Trophoblast cell (in vitro differentiated cells and primary cell): ENCODE results near the gene NEDD8.

ENCODE experiments used
- DNase-seq, 2 donors: peaks; one replicate each; pipeline ENCODE4 v3.0.0-alpha.2; 2016
- H2AFZ ChIP-seq: 2 replicates; pipeline ENCODE4 v1.6.1; 2013; ENCODE audit warnings: low read length, moderate library complexity, mild to moderate bottlenecking; ENCODE audit not compliant: insufficient read depth, poor library complexity
- H2AK5ac ChIP-seq: 2 replicates; pipeline ENCODE4 v1.6.1; 2013; ENCODE audit warnings: mild to moderate bottlenecking, low read length
- H2BK120ac ChIP-seq: 2 replicates; pipeline ENCODE4 v1.6.1; 2013; ENCODE audit warnings: low read length, mild to moderate bottlenecking, moderate library complexity; ENCODE audit not compliant: insufficient read depth, poor library complexity
- H2BK12ac ChIP-seq: 2 replicates; pipeline ENCODE4 v1.6.1; 2013; ENCODE audit warnings: mild to moderate bottlenecking, low read length, moderate library complexity
- H2BK5ac ChIP-seq: 2 replicates; pipeline ENCODE4 v1.6.1; 2013; ENCODE audit warnings: low read length, low read depth, moderate library complexity, mild to moderate bottlenecking; ENCODE audit not compliant: poor library complexity
- H3K14ac ChIP-seq: 2 replicates; pipeline ENCODE4 v1.6.1; 2013; ENCODE audit warnings: mild to moderate bottlenecking, low read length
- H3K18ac ChIP-seq: 2 replicates; pipeline ENCODE4 v1.6.1; 2013; ENCODE audit warnings: mild to moderate bottlenecking, low read length
- H3K23ac ChIP-seq: 2 replicates; pipeline ENCODE4 v1.6.1; 2013; ENCODE audit warnings: low read length
- H3K27ac ChIP-seq: 2 replicates; pipeline ENCODE4 v1.5.1; 2013; ENCODE audit warnings: low read depth, mild to moderate bottlenecking, inconsistent platforms, low read length, moderate library complexity
- H3K27me3 ChIP-seq: 2 replicates; pipeline ENCODE4 v1.6.1; 2013; ENCODE audit warnings: inconsistent platforms, mild to moderate bottlenecking, low read length, moderate library complexity; ENCODE audit not compliant: insufficient read depth
- H3K36me3 ChIP-seq, 2 experiments: 1 replicate in 1 of 2; 2 replicates in 1 of 2; pipeline ENCODE4 v1.6.1; 2013; ENCODE audit warnings: low read length in 2 of 2, mild to moderate bottlenecking in 2 of 2, moderate library complexity in 1 of 2; ENCODE audit not compliant: insufficient read depth in 2 of 2, control insufficient read depth in 1 of 2
- H3K4ac ChIP-seq: 2 replicates; pipeline ENCODE4 v1.6.1; 2013; ENCODE audit warnings: low read depth, mild to moderate bottlenecking, low read length, moderate library complexity
- H3K4me1 ChIP-seq, 2 experiments: 1 replicate in 1 of 2; 2 replicates in 1 of 2; pipeline ENCODE4 v1.6.1; 2013; ENCODE audit warnings: low read length in 2 of 2, mild to moderate bottlenecking in 2 of 2, moderate library complexity in 1 of 2; ENCODE audit not compliant: insufficient read depth in 2 of 2, control insufficient read depth in 1 of 2
- H3K4me2 ChIP-seq: 2 replicates; pipeline ENCODE4 v1.6.1; 2013; ENCODE audit warnings: inconsistent platforms, mild to moderate bottlenecking, low read length, moderate library complexity
- H3K4me3 ChIP-seq: 2 replicates; pipeline ENCODE4 v1.5.1; 2013; ENCODE audit warnings: mild to moderate bottlenecking, low read depth, low read length, inconsistent platforms
- H3K79me1 ChIP-seq: one replicate; pipeline ENCODE4 v1.6.1; 2013; ENCODE audit warnings: low read length
- H3K79me2 ChIP-seq: 2 replicates; pipeline ENCODE4 v1.6.1; 2013; ENCODE audit warnings: low read length, mild to moderate bottlenecking; ENCODE audit not compliant: control insufficient read depth, insufficient read depth, poor library complexity
- H3K9ac ChIP-seq: 2 replicates; pipeline ENCODE4 v1.6.1; 2013; ENCODE audit warnings: mild to moderate bottlenecking, low read length
- H3K9me3 ChIP-seq: 2 replicates; pipeline ENCODE4 v1.6.1; 2013; ENCODE audit warnings: low read depth, mild to moderate bottlenecking, control low read depth, inconsistent platforms, low read length; ENCODE audit not compliant: insufficient read depth
- H4K12ac ChIP-seq: 2 replicates; pipeline ENCODE4 v1.6.1; 2013; ENCODE audit warnings: low read depth, mild to moderate bottlenecking, low read length, moderate library complexity
- H4K8ac ChIP-seq: 2 replicates; pipeline ENCODE4 v1.6.1; 2013; ENCODE audit warnings: low read depth, mild to moderate bottlenecking, low read length, moderate library complexity
- H4K91ac ChIP-seq: one replicate; pipeline ENCODE4 v1.6.1; 2013; ENCODE audit warnings: low read depth, mild to moderate bottlenecking, low read length, moderate library complexity
- WGBS: extraction: QIAGEN DNeasy Blood & Tissue Kit; methylation state at CpG from one replicate; pipeline ENCODE4 v1.1.7; 2013; ENCODE audit warnings: missing lambda C conversion rate; ENCODE audit not compliant: insufficient read length, insufficient coverage; ENCODE audit errors: extremely low coverage; 5-methylcytosine and 5-hydroxymethylcytosine counted together

Gene NEDD8

GRCh38 chr14:24262821-24263733, 30.9 kb upstream of the NEDD8 start, which contains the start of gene TGM1:
Gene TGM1 (minus strand): TSS chr14:24263177. CDS start chr14:24262352, 825 bp downstream.
- DNase-seq = peak; percentile 56 to 60
- H3K9me3 ChIP-seq = no peaks in the 10 kb centered on the region
- H2BK5ac ChIP-seq = peak within 1 kb of the TSS; percentile 90
- no peak within 1 kb of the TSS for H3K23ac ChIP-seq
- H3K14ac ChIP-seq = peak within 1 kb of the TSS; percentile 81
- H3K4me1 ChIP-seq = peaks cover 35 to 37% of the 10 kb centered on the region in 2 experiments
- H2BK12ac ChIP-seq = peak within 1 kb of the TSS; percentile 89
- H3K79me1 ChIP-seq = peaks cover 32% of the 10 kb centered on the region
- H3K4ac ChIP-seq = peak within 1 kb of the TSS; percentile 84
- H3K27ac ChIP-seq = peak within 1 kb of the TSS; percentile 98
- no peaks in the 10 kb centered on the region for H3K27me3 ChIP-seq
- H4K12ac ChIP-seq = peak within 1 kb of the TSS; percentile 56
- peak within 1 kb of the TSS; percentile 91 for H4K8ac ChIP-seq
- no CpG with 5 or more reads among the region's 14 CpGs for WGBS
- peak within 1 kb of the TSS; percentile 90 for H3K18ac ChIP-seq
- peaks cover 10% of the 10 kb centered on the region for H3K79me2 ChIP-seq
- H2AFZ ChIP-seq = peak within 1 kb of the TSS; percentile 14
- H2BK120ac ChIP-seq = peak within 1 kb of the TSS; percentile 86
- H4K91ac ChIP-seq = peak within 1 kb of the TSS; percentile 96
- H2AK5ac ChIP-seq = peak within 1 kb of the TSS; percentile 85
- peaks cover 41 to 48% of the 10 kb centered on the region in 2 experiments for H3K36me3 ChIP-seq
- peak within 1 kb of the TSS; percentile 43 for H3K4me2 ChIP-seq
- H3K9ac ChIP-seq = no peak within 1 kb of the TSS
- H3K4me3 ChIP-seq = no peak within 1 kb of the TSS

GRCh38 chr14:24261969-24262327, 29.8 kb upstream of the NEDD8 start:
- peaks cover 10% of the 10 kb centered on the region for H3K79me2 ChIP-seq

GRCh38 chr14:24261256-24261968, 29.2 kb upstream of the NEDD8 start:
- Histone ChIP-seq H3K9ac (no peak overlapping the region), H3K79me2 (peaks cover 10% of the 10 kb centered on the region), H3K4me3 (no peak overlapping the region), H2BK120ac (no peak overlapping the region), H3K79me1 (peaks cover 32% of the 10 kb centered on the region), H3K4ac (no peak overlapping the region), H4K8ac (no peak overlapping the region), H4K12ac (no peak overlapping the region), H3K9me3 (no peaks in the 10 kb centered on the region), H3K4me1 (peaks cover 32 to 34% of the 10 kb centered on the region in 2 experiments), H3K27ac (no peak overlapping the region), H2AFZ (no peak overlapping the region), H3K36me3 (peaks cover 33 to 38% of the 10 kb centered on the region in 2 experiments), H3K18ac (no peak overlapping the region), H3K14ac (no peak overlapping the region), H3K4me2 (no peak overlapping the region), H2BK5ac (peak overlapping the region; percentile 7), H3K27me3 (no peaks in the 10 kb centered on the region), H3K23ac (no peak overlapping the region), H2AK5ac (peak overlapping the region; percentile 8), H4K91ac (peak overlapping the region; percentile 96), H2BK12ac (no peak overlapping the region)
- WGBS = no CpG with 5 or more reads among the region's 20 CpGs
- DNase-seq = no peak

More at GRCh38 chr14:24261969-24262327, 29.8 kb upstream of the NEDD8 start:
- Histone ChIP-seq H3K27ac (peak overlapping the region; percentile 98), H3K27me3 (no peaks in the 10 kb centered on the region), H2BK12ac (peak overlapping the region; percentile 89), H3K9ac (no peak overlapping the region), H2BK120ac (peak overlapping the region; percentile 65), H3K4me1 (peaks cover 32 to 34% of the 10 kb centered on the region in 2 experiments), H2AK5ac (peak overlapping the region; percentile 85), H3K23ac (no peak overlapping the region), H2BK5ac (peak overlapping the region; percentile 7), H3K9me3 (no peaks in the 10 kb centered on the region), H3K4me3 (no peak overlapping the region), H2AFZ (no peak overlapping the region), H3K36me3 (peaks cover 36 to 42% of the 10 kb centered on the region in 2 experiments), H3K18ac (peak overlapping the region; percentile 90), H4K12ac (no peak overlapping the region), H4K8ac (peak overlapping the region; percentile 37), H4K91ac (peak overlapping the region; percentile 96), H3K79me1 (peaks cover 32% of the 10 kb centered on the region), H3K14ac (peak overlapping the region; percentile 18), H3K4ac (peak overlapping the region; percentile 84), H3K4me2 (peak overlapping the region; percentile 43)
- no CpG with 5 or more reads among the region's 19 CpGs for WGBS
- no peak for DNase-seq

- Histone ChIP-seq H3K9ac (no peak overlapping the region), H3K79me2 (peaks cover 10% of the 10 kb centered on the region), H3K4me1 (peaks cover 32 to 34% of the 10 kb centered on the region in 2 experiments), H3K14ac (no peak overlapping the region), H3K27ac (no peak overlapping the region), H3K27me3 (no peaks in the 10 kb centered on the region), H4K8ac (no peak overlapping the region), H3K4me2 (no peak overlapping the region), H4K12ac (no peak overlapping the region), H3K9me3 (peaks cover 1% of the 10 kb centered on the region), H3K79me1 (peaks cover 32% of the 10 kb centered on the region), H2BK120ac (no peak overlapping the region), H2AK5ac (peak overlapping the region; percentile 3), H3K18ac (no peak overlapping the region), H3K36me3 (peaks cover 34 to 39% of the 10 kb centered on the region in 2 experiments), H4K91ac (no peak overlapping the region), H2BK5ac (no peak overlapping the region), H3K4me3 (no peak overlapping the region), H2AFZ (no peak overlapping the region), H3K4ac (no peak overlapping the region), H3K23ac (no peak overlapping the region), H2BK12ac (no peak overlapping the region)
- WGBS = no CpG with 5 or more reads among the region's 4 CpGs
- DNase-seq = no peak
Measured at GRCh38 chr14:24260780-24261157, 28.6 kb upstream of the NEDD8 start.
